Right hindlimb (tissue), 1 donor: ENCODE results near the gene RPS26.
A peak's percentile ranks its signal among the peaks of the same experiment; 100 is the strongest.
"Not testable (repeated sequence)": the region's sequence is repeated elsewhere in the genome, so short reads cannot be mapped to it uniquely, and the experiment has no call there.

Source experiments
- DNase-seq: peaks from one replicate; pipeline ENCODE4 v3.0.0-alpha.2; 2018

The RPS26 gene

DNA sequence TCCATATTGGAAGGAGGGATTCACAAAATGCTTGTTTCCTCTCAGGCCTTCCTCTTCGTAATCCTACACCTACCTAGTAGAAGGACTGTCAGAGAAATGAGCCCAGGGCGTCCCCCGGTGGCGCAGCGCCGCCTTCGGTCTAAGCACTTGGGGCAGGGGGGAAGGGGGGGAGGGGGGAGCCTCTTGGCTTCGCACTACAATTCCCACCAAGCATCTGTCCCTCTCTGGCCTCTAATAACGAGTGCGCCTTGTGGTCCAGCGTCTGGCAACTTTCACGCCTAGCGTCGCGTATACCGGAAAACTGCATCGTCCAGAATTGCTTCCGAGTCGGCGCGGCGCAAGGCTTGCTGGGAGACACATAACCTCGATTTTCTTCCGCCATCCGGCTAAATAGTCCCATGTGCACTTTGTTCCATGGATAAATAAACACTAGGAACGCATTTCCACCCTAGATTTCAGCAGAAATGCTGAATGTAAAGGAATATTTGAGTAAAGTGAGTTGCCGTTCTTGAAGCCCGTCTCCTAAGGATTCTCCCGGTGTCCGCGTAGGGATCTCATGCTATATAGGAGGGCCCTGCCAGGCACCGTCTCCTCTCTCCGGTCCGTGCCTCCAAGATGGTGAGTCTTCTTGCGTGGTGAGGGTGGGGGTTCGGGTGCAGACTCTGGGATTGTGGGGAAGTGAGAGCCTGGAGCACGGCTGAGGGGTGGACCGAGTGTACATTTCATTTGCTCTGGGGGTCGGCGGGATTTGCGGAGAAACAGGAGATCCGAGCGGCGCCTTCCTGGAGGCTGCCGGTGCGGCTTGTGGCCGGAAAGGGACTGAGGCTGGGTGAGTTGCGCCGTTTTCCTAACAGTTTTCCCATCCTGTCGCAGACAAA, at the start of gene RPS26:
TSS of gene RPS26 (plus strand) at position 367 of the 878 bp plus-strand sequence. CDS start at position 616, 249 bp downstream.
- DNase-seq: peak; percentile 99

DNA sequence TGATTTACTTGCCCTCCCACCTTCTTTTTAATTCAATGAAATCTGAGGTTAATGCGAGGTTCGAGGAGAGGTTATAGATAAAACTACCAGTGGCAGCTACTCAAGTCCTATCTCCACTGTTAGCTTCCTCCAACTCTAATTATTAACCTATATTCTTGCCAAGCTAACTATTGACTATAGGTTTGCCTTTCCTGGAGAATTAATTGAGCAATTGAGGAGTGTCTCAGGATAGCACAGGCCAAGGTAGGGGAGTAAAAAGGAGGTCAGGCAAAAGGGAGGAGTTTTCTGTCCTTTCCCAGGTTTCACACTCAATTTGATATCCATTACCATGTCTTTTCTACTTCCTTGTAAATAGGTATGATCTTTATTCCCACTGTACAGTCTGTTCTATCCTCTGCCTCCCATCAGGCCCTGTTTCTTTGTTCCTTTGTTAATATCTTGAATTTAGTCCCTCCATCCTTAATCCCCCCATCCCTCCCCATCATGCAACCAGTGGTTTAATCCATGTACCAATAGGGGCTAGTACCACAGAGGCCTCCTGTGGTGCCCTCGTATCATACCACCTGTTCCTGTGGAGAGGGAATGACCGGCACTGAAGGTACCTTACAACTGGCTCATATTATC, 48.4 kb upstream of the RPS26 start:
- no peak for DNase-seq

GRCh38 chr12:55995366-55995765, 46.4 kb upstream of the RPS26 start:
- no peak for DNase-seq

- DNase-seq: peak; percentile 62
These were observed 45.5 kb upstream of the RPS26 start for GRCh38 chr12:55996201-55996714.

- peak; percentile 98 for DNase-seq
These were observed 44.8 kb upstream of the RPS26 start, which contains the start of gene SUOX for GRCh38 chr12:55996715-55997534. Gene SUOX, plus strand, starts transcription at chr12:55997276. Its CDS starts 4,946 bp downstream, at chr12:56002222.

- no peak for DNase-seq
These were observed 44.2 kb upstream of the RPS26 start for GRCh38 chr12:55997535-55997859.

GRCh38 chr12:55999522-55999921, 42.2 kb upstream of the RPS26 start:
- DNase-seq: not testable (repeated sequence)

GRCh38 chr12:55999999-56000540, 41.6 kb upstream of the RPS26 start:
- not testable (repeated sequence) for DNase-seq

DNA sequence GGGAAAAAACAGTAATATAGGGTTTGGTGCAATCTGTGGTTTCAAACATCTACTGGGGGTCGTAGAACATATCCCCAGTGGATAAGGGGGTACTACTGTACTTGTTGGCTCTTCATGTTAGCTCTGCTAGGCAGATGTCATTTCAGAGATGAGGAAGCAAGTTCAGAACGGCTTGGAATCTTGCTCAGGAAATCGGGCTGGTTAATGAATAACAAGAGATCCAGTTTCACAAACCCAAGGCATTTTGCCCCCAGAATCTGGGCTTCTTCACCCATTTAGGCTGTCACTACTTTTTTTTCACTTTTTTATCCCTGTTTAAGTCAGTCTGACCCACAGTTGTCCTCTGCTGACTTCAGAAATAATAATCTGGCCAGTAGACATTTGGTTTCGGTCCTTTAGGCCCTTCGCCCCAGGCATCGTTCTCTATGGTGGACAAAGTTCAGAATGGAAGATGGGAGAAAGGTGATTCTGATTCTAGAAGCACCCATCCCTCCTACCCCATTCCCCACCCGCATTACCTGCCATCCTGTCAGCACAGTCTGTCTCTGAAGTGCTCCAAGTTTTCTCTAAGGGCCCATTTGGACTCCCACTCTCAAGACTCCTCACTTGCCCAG, 40.1 kb upstream of the RPS26 start:
- DNase-seq: no peak

DNA sequence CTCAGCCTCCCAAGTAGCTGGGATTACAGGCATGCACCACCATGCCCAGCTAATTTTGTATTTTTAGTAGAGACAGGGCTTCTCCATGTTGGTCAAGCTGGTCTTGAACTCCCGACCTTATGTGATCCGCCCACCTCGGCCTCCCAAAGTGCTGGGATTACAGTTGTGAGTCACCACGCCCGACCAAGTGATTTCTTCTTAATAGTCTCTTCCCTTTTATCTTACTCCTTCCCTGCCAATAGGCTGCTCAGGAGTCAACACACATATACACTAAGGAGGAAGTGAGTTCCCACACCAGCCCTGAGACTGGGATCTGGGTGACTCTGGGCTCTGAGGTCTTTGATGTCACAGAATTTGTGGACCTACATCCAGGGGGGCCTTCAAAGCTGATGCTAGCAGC, 38.3 kb upstream of the RPS26 start:
- not testable (repeated sequence) for DNase-seq

DNA sequence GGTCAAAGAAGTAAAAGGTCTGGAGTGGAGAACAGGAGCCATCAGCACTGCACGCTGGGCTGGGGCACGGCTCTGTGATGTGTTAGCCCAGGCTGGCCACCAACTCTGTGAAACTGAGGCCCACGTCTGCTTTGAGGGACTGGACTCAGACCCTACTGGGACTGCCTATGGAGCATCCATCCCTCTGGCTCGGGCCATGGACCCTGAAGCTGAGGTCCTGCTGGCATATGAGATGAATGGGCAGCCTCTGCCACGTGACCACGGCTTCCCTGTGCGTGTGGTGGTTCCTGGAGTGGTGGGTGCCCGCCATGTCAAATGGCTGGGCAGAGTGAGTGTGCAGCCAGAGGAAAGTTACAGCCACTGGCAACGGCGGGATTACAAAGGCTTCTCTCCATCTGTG, 37.5 kb upstream of the RPS26 start:
- DNase-seq: no peak

DNA sequence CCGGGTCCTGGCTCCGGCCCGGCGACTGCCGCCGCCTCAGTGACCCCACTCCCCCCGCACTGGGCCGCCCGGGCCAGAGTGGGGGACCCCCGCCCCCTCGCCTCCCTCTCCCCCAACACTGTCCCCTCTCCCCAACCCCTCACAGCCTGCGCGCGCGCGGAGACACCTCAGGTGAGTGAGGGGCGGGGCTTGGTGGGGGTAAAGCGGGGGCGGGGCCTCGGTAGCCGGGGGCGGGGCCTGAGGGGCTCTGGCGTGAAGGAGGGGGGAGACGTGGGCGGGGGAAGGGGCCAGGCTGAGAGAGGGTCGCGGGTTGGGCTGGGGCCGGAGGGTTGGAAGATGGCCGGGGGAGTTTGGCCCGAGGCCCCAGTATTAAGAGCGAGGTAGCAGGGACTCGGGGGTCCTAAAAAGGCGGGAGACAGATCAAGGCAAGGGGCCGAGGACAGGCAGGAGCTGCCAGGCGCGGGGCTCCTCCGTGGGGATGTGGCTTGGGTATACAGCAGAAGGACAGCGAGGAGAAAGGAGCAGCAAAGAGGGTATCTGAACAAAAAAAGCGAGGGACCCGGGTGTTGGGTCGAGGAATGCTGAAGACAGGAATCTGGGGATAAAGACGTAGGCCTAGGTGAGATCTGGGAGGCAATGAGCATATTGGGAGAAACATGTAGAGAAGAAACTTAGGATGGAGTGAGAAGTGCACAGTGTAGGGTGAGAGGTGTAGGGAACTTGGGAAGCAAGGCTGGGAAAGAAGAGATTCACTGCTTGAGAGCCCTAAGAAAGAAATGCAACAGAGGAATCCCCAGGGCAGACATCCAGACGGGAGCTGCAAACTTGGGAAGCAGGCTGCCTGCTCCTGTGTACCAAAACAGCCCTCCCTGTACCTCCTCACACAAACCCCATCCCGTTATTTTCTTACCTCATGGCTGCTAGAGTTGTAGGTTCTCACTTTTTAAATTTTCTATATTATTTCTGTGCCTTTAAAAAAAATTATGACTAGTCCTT, 33.9 kb upstream of the RPS26 start:
- DNase-seq: peak; percentile 77

- DNase-seq: no peak
These were observed 31.6 kb upstream of the RPS26 start for GRCh38 chr12:56010111-56010570.

DNA sequence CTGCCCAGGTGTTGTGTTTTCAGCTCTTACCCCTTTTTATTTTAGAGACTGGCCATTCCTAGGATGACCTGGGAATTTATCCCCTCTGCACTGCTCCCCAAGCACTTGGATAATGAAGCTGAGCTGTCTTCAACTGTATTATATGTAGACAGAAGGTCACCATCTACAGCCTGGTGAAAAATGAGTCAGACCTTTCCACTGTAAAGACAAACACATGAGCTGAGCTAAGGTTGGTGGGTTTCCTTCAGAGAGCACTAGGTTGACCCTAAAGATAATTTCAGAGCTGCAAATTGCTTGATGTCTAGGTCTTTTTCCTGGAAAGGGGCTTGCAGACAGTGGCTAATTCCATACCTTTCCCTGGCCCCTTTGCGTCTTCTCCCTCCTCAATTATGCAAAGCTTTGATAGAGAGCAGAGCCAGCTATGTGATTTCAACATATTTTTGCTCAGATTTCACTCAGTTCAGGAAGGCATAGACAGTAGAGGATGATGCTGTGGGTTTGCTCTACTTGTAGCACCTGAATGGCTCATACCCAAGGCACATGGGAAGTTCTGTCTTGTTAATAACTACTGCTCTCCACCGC, 30.1 kb upstream of the RPS26 start:
- no peak for DNase-seq

GRCh38 chr12:56013482-56013881, 28.2 kb upstream of the RPS26 start:
- DNase-seq: no peak

GRCh38 chr12:56014205-56014604, 27.5 kb upstream of the RPS26 start:
- no peak for DNase-seq

- no peak for DNase-seq
These were observed 24.5 kb upstream of the RPS26 start for GRCh38 chr12:56017181-56017580.

GRCh38 chr12:56018356-56018755, 23.4 kb upstream of the RPS26 start:
- no peak for DNase-seq

- peak; percentile 78 for DNase-seq
These were observed 21.1 kb upstream of the RPS26 start, which contains the start of gene IKZF4 for GRCh38 chr12:56020423-56021184. Gene IKZF4, plus strand, starts transcription at chr12:56021043. Its CDS starts 451 bp downstream, at chr12:56021494.
